Activated CD4-positive, alpha-beta T cell treated with anti-CD3 and anti-CD28 coated beads, Interleukin-2, amount 10 ng/mL, durations not matched to agents 24 days and 14 days (primary cell): Measurements from ENCODE around the gene FRMD4A. TPM values are rescaled to one million over a fixed set of nuclear protein-coding genes. Genes with fewer than 3 reads are reported as not detected.

Source experiments
- DNase-seq: peaks from one replicate; pipeline ENCODE4 v3.0.0; 2022
- H3K27ac Mint-ChIP-seq: one replicate; pipeline ENCODE4 v1.8.0; 2022; ENCODE audit warnings: mild to moderate bottlenecking, mixed read lengths
- H3K27me3 Mint-ChIP-seq: one replicate; pipeline ENCODE4 v1.8.0; 2022; ENCODE audit warnings: mixed read lengths
- H3K36me3 Mint-ChIP-seq: one replicate; pipeline ENCODE4 v1.8.0; 2022; ENCODE audit warnings: low read depth, mild to moderate bottlenecking, mixed read lengths
- H3K4me1 Mint-ChIP-seq: one replicate; pipeline ENCODE4 v1.8.0; 2021; ENCODE audit warnings: mixed read lengths
- H3K4me3 Mint-ChIP-seq: one replicate; pipeline ENCODE4 v1.8.0; 2022; ENCODE audit warnings: mild to moderate bottlenecking, moderate library complexity, mixed read lengths
- H3K9me3 Mint-ChIP-seq: one replicate; pipeline ENCODE4 v1.8.0; 2021; ENCODE audit warnings: mixed read lengths
- intact Hi-C: fragments of 100-400 bp; cut with micrococcal nuclease; formaldehyde crosslinking; loops from one replicate; pipeline ENCODE4 v1.15.1; 2023
- total RNA-seq: library from RNA; stranded (reverse); gene quantifications from 2 replicates; pipeline ENCODE4 v1.2.3, GENCODE V29; 2022

FRMD4A gene
- total RNA-seq, 1 donor from 2014 or later: 0.98 TPM

DNA sequence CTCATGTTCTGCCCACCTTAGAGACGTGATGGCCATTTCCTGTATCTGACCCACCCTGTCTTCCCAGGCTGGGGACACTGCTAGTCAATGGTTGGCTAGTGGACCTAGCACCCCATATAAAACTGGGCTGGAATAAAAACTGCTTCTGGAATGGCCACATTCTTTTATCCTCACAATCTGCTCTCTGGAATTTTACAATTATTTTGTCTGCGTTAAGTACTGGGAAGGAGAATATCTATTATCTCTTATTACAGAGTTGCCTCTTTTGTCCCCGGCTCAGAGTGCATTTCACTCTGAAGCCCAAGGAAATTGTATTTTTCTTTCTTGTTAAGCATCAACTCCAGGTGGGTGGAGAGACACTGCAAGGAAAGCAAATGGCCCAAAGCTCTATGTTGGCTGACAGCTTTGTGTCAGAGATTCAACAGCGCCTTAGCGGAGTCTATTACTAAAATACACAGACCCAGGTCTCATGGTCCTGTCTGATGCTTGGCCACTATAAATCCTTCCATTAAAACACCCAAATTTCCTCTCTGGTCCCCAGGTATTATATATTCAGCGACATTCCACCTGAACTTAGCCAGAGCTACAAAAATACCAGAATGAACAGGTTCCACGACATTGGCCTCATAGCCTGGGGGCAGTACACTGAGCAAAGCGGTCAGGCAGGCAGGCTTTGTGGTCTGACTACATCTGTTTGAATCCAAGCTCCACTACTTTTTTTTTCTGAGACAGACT is 622.3 kb downstream of the FRMD4A start:
- Mint-ChIP-seq H3K9me3 (no peaks in the 10 kb centered on the region), H3K27ac (no peak overlapping the region), H3K4me1 (peaks cover 22% of the 10 kb centered on the region), H3K4me3 (peak overlapping the region; percentile 4), H3K27me3 (peaks cover 31% of the 10 kb centered on the region), H3K36me3 (no peaks in the 10 kb centered on the region)
- intact Hi-C loops: no loop called here
- DNase-seq: no peak

DNA sequence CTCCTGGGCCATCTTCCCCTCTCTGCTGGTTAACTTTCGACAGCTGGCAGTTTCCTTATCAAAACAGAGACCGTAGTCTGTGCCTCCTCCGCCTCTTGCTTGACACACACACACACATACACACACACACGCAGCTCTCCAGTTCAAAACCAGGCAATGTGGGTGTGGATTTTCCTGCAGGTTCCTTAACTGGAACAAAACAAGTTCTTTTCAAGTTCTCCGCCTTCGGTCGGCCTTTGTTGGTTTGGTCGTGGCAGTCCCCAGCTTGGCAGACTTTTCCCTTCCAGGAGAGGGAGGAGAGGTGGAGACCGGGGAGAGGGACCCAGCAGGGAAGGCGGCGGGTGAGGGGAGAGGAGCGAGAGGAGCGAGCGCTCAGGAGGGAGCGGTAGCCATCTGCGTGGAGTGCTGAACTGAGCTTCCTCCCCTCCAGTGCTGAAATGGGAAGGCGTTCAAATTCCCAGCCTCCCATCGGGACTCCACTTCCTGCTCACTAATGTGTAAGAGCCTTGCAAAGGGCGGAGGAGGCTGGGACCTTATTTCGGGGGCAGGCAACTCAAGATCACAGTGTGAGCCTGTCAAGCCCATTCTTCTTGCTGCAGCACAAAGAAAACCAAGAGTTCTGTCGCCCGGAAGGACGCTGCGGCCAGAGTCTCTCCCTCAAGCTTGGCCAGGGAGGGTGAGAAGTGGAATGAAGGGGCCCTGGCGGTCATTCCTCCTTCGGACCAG is 623.4 kb downstream of the FRMD4A start:
- DNase-seq: peak; percentile 62

DNA sequence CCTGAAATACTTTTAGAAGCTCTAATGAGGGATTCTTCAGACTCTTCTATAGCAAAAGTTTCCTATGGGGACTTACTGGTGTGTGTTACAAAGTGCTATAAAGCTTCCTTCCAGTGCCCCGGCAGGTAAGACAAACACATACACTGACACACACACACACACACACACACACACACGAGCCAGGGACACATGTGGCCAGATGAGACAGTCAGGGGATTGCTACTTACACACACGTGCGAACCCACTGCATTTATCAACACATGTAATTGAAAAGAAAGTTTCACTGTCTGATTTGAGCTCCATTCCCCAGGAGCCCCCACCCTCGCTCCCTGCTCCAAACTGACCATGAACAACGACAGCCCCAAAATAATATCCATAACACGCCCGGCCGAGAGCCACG is 624.1 kb downstream of the FRMD4A start:
- intact Hi-C loops: no loop called here
- Mint-ChIP-seq H3K4me3 (peak overlapping the region; percentile 78), H3K9me3 (no peaks in the 10 kb centered on the region), H3K4me1 (peaks cover 16% of the 10 kb centered on the region), H3K27ac (no peak overlapping the region), H3K27me3 (peaks cover 35% of the 10 kb centered on the region), H3K36me3 (no peaks in the 10 kb centered on the region)
- DNase-seq: no peak

More for the DNA sequence above, 623.4 kb downstream of the FRMD4A start:
- H3K27me3 Mint-ChIP-seq: peaks cover 35% of the 10 kb centered on the region
- H3K27ac Mint-ChIP-seq: peak overlapping the region; percentile 42
- no peaks in the 10 kb centered on the region for H3K36me3 Mint-ChIP-seq
- intact Hi-C loops: no loop called here
- H3K9me3 Mint-ChIP-seq: no peaks in the 10 kb centered on the region
- peak overlapping the region; percentile 78 for H3K4me3 Mint-ChIP-seq
- H3K4me1 Mint-ChIP-seq: peaks cover 17% of the 10 kb centered on the region

DNA sequence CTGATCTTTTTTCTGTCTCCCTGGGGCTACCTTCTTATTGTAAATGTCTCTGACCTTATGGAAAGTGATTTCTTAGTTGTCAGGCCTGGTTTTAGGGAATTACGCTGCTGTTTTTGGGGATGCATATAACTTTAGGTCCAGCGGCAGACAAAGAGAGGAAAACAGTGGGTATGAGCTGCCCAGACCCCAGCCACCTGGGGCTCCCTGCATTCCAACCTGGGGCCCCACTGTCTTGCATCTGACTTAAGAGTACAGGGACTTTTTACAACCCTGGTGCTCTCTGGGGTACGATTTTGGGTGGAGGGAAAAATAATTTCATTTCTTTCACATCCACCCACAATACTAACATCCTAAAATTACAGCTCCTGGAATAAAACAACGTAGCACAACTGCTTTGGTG is 624.5 kb downstream of the FRMD4A start:
- no peaks in the 10 kb centered on the region for H3K36me3 Mint-ChIP-seq
- no peak for DNase-seq
- H3K4me1 Mint-ChIP-seq: peaks cover 16% of the 10 kb centered on the region
- no peaks in the 10 kb centered on the region for H3K9me3 Mint-ChIP-seq
- H3K27ac Mint-ChIP-seq: no peak overlapping the region
- intact Hi-C loops: no loop called here
- peaks cover 35% of the 10 kb centered on the region for H3K27me3 Mint-ChIP-seq
- H3K4me3 Mint-ChIP-seq: no peak overlapping the region

DNA sequence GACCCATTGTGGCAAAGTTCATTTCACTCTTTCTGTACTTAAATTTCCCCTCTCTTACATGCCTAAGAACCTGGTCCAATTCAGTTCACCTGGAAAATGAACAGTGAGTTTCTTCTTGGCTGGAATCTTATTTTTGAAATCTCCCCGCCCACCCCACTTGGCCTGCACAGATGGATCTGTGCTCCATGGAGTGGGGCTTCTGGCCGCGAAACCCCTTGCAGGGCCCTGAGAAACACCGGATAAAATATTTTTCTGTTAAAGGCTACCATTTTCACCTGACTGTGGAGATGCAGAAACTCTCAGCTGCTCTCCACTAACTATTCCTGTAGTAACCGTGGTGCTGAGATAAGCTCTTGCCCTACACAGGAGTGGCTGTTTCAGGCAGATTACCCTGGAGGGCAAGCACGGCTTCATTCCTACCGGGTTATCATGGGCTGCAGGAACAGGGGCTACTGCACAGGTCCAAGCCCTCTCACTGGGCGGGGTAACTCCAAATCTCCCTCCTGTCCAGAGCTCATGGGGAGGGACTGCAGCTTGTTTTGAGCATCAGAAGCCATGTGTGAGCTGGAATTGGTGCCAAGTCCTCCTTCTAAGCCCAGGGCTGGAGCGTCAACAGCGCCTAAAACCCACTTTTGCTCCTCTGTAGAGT is 625.1 kb downstream of the FRMD4A start:
- intact Hi-C loops: no loop called here
- no peak overlapping the region for H3K4me3 Mint-ChIP-seq
- H3K36me3 Mint-ChIP-seq: no peaks in the 10 kb centered on the region
- no peak for DNase-seq
- no peak overlapping the region for H3K27ac Mint-ChIP-seq
- peaks cover 16% of the 10 kb centered on the region for H3K4me1 Mint-ChIP-seq
- H3K27me3 Mint-ChIP-seq: peaks cover 35% of the 10 kb centered on the region
- H3K9me3 Mint-ChIP-seq: no peaks in the 10 kb centered on the region

DNA sequence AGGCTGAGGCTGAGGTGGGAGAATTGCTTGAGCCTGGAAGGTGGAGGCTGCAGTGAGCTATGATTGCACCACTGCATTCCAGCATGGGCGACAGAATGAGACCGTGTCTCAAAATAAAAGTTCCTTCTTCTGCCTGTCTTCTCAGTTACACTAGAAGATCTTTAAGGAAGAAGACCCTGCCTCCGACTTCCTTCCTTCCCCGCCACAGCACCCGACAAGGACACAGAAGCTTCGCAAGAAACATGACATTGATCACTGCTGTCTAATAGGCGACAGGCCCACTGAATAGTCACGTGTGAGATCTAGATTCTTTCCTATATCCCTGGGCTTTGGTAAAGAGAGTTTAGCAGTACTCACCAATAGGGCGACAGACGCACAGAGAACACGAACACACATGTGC is 625.8 kb downstream of the FRMD4A start:
- Mint-ChIP-seq H3K27ac (no peak overlapping the region), H3K4me3 (no peak overlapping the region), H3K36me3 (no peaks in the 10 kb centered on the region), H3K4me1 (peaks cover 16% of the 10 kb centered on the region), H3K27me3 (peaks cover 35% of the 10 kb centered on the region), H3K9me3 (no peaks in the 10 kb centered on the region)
- no peak for DNase-seq
- intact Hi-C loops: no loop called here

DNA sequence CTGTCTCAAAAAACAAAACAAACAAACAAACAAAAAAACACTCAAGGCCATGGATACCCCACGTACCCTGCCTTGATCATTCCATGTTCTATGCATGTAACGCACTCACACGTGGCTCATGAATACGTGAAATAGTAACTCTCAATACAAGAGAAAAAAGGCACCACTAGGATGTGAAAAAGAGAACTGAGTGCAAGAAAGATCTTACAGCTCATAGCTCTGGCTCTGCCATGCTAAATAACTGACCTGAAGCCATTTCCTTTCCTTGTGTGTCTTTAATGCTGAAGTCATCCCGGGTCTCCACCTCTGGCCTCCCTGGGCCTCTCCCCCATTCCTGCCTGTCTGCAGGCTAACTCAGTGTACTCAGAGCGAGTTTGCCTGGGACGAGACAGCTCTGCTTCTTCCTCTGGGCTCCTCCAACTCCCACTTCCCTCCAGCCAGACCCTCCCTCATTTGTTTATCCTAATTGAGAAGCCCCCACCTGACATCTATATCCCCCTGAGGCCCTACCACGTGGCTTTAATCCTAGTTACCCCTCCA is 626.7 kb downstream of the FRMD4A start:
- no peak for DNase-seq
- H3K27ac Mint-ChIP-seq: no peak overlapping the region
- intact Hi-C loops: no loop called here
- H3K4me1 Mint-ChIP-seq: peaks cover 16% of the 10 kb centered on the region
- no peaks in the 10 kb centered on the region for H3K36me3 Mint-ChIP-seq
- H3K4me3 Mint-ChIP-seq: no peak overlapping the region
- H3K9me3 Mint-ChIP-seq: no peaks in the 10 kb centered on the region
- peaks cover 35% of the 10 kb centered on the region for H3K27me3 Mint-ChIP-seq

DNA sequence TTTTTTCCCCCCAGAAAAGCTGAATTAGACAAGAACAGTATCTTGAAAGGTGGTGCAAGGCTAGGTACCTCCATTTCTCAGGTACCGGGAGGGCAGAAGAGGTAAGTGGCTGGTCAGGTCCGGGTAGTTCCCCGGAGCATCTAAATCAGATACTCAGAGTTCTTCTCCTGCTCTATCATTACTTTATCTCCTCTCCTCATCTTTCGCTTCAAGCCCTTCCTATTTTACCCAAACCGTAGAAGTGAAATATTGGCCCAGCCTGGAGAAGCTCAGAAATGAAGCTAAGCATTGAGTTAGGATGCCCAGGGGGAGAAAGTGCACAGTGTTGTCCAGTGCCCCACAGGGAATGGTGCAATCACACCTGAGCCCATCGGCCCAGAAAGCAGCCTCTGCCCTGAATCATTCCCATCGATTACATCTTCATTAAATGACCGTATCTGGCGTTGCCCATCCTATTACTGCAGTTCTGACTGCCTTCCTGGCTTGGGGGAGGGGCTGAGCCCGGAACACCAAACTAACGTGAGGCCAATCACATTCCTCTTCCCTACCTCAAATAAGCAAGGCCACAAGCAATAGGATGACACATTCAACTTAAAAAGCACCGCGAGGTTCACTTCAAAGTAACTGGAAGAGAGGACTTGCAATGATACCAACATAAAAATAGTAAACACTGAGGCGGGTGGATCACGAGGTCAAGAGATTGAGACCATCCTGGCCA is 627.5 kb downstream of the FRMD4A start:
- intact Hi-C loops: no loop called here
- Mint-ChIP-seq H3K9me3 (no peaks in the 10 kb centered on the region), H3K36me3 (no peaks in the 10 kb centered on the region), H3K4me1 (peaks cover 16% of the 10 kb centered on the region), H3K27me3 (peaks cover 33% of the 10 kb centered on the region), H3K4me3 (no peak overlapping the region), H3K27ac (no peak overlapping the region)
- DNase-seq: no peak

DNA sequence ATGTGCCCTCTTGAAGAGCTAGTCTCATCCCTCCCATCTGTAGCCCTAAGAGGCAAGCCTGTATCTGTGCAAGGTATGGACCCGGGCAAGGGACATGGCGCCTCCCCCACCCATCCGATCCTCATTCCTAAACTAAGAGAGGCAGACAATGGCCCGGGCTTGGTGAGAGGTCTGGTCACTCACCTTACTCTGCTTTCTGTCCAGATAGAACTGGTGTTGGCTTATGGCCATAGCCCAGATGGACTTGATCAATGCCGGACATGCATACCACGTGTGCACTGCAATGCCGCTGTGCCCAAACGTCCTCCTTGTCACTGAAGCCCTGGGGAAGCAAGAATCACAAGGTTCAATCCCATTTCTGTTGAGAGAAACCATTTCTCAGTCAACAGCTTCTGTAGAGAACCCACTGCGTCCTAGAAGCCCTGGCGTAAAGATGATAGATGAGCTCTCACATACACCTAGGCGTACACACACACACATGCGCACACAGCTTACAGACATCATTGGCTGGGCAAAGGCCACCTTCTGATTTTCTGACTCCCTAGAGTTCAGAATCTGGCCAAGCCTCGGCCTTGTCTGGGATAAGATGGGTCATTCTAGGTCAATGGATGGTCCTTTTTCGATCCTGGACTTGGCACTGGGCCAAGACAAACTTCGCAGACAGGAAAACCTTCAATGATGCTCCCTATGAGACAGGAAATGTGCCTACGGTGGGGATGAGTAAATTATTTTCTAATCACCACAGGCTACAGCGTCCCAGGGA is 629.4 kb downstream of the FRMD4A start:
- no peaks in the 10 kb centered on the region for H3K4me1 Mint-ChIP-seq
- H3K9me3 Mint-ChIP-seq: no peaks in the 10 kb centered on the region
- H3K27ac Mint-ChIP-seq: no peak overlapping the region
- intact Hi-C loops: no loop called here
- DNase-seq: no peak
- no peak overlapping the region for H3K4me3 Mint-ChIP-seq
- peaks cover 18% of the 10 kb centered on the region for H3K27me3 Mint-ChIP-seq
- no peaks in the 10 kb centered on the region for H3K36me3 Mint-ChIP-seq

DNA sequence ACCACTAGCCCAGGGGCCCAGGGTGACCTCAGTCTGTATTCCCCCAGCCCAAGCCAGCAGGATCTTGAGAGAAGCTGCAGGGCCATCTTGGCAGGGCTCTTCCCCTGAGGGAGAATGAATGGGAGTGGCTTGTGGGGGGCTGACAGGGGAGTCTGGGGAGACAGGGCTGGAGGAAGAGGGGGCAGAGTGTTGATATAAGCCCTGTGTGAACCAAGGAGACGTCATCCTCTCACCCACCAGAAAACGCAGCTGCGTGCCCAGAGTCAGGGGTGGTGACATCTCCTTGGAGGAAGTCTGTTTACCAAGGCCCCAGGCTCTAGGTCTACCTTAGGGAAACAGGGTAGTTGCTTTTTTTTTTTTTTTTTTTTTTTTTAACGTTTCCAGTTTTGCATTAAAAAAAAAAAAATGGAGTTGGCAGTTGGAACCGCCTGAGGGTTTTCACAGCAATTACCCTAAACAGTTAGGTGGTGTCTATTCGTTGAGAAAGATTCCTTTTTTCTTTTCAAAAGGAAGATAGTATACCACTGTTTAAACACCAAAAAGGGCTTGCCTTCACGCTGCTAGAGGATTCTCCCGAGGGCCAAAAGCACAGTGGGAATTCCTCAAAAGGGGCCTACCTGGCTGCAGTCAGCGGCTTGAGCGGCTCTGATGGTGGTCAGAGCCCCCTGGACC is 630.1 kb downstream of the FRMD4A start:
- Mint-ChIP-seq H3K4me1 (no peaks in the 10 kb centered on the region), H3K27ac (no peak overlapping the region), H3K9me3 (no peaks in the 10 kb centered on the region), H3K4me3 (no peak overlapping the region), H3K36me3 (no peaks in the 10 kb centered on the region), H3K27me3 (peaks cover 18% of the 10 kb centered on the region)
- intact Hi-C loops: no loop called here
- DNase-seq: no peak

DNA sequence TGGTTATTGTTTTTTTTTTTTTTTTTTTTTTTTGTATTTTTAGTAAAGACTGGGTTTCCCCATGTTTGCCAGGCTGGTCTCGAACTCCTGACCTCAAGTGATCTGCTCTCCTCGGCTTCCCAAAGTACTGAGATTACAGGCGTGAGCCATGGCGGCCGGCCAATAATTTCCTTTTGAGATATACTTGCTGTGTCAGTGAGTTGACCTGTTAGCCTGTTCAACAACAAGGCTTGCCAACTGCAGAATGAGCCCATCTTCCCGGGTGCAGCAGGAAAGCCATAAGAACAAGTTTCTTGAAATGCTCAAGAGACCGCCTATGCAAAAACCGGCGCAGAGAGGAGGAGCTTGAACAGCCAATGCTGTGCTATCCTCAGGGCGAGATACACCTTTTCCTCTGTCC is 631.5 kb downstream of the FRMD4A start:
- Mint-ChIP-seq H3K27me3 (peaks cover 9% of the 10 kb centered on the region), H3K9me3 (no peaks in the 10 kb centered on the region), H3K36me3 (no peaks in the 10 kb centered on the region), H3K4me3 (no peak overlapping the region), H3K4me1 (no peaks in the 10 kb centered on the region), H3K27ac (no peak overlapping the region)
- intact Hi-C loops: no loop called here
- no peak for DNase-seq

DNA sequence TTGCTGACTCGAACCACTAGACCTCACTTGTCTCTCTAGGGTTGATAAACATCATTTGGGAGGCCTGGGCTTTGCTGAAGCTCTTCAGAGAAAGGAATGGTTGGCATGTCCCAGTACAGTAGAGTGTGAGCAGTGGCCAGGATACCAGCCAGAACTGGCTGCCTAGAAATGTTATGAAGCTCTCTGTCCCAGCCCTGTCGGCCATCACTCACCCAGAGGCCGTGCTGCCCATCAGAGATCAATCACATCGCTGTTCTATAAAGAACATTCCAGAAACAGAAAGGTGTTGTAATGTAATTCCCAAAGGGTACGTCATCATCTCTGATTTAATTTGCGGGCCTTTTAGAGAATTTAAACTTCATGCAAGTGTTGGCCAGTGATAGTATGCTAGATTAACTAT is 632.5 kb downstream of the FRMD4A start:
- no peak overlapping the region for H3K27ac Mint-ChIP-seq
- no peaks in the 10 kb centered on the region for H3K36me3 Mint-ChIP-seq
- H3K27me3 Mint-ChIP-seq: peaks cover 5% of the 10 kb centered on the region
- H3K4me1 Mint-ChIP-seq: no peaks in the 10 kb centered on the region
- intact Hi-C loops: no loop called here
- H3K9me3 Mint-ChIP-seq: no peaks in the 10 kb centered on the region
- H3K4me3 Mint-ChIP-seq: no peak overlapping the region
- no peak for DNase-seq

DNA sequence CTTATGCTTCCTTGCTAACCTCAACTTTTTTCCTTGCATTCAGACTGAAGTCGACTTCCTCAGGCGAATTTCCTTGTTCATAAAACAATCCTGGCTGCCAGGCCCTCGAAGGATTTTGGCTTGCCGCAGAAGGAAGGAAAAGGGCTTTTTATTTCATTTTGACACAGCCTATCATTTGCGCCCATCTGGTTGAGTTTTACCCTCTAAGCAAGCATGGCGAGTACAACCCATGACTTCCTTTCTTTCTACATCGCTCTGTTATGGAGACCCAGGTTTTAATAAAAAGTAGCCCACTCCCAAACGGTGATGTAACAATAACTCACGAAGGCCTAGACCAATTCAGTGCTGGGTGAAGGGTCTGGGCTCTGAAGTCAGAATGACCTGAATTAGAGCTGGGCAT is 634.7 kb downstream of the FRMD4A start:
- no peak overlapping the region for H3K27ac Mint-ChIP-seq
- no peaks in the 10 kb centered on the region for H3K36me3 Mint-ChIP-seq
- DNase-seq: no peak
- H3K4me3 Mint-ChIP-seq: no peak overlapping the region
- H3K27me3 Mint-ChIP-seq: peaks cover 2% of the 10 kb centered on the region
- intact Hi-C loops: no loop called here
- H3K9me3 Mint-ChIP-seq: no peaks in the 10 kb centered on the region
- no peaks in the 10 kb centered on the region for H3K4me1 Mint-ChIP-seq
